ENCODE results near the gene PADI3. TPM values are rescaled to one million over a fixed set of nuclear protein-coding genes. Genes with fewer than 3 reads are reported as not detected.

PADI3 gene
- total RNA-seq, 2 donors from 2014 or later: 0.18 to 1.2 TPM

- H3K36me3 ChIP-seq: no peaks in the 10 kb centered on the region
- H3K27me3 ChIP-seq (replicated peaks; ENCODE audit: insufficient read depth): no peaks in the 10 kb centered on the region
- no peak overlapping the region for H3K27ac ChIP-seq
- H3K9me3 ChIP-seq: no peaks in the 10 kb centered on the region
- intact Hi-C loops (cut with DNase I): no loop called here
- H3K4me3 ChIP-seq: no peak overlapping the region
- 74% methylated on average over 2 of the region's 2 CpGs for WGBS
- no peak for TF ChIP-seq POLR2AphosphoS5 (IDR thresholded peaks at IDR 0.05)
- TF ChIP-seq CTCF (IDR thresholded peaks at IDR 0.05): peak in 1 of 4 experiments; percentile 11
- TF ChIP-seq POLR2A (IDR thresholded peaks at IDR 0.05): no peak
- no peak for DNase-seq (ENCODE audit: low spot score)
- no peaks in the 10 kb centered on the region for H3K4me1 ChIP-seq (replicated peaks)
Measured at GRCh38 chr1:17265162-17265561, 16.3 kb downstream of the PADI3 start.

GRCh38 chr1:17265950-17266349 is 17.1 kb downstream of the PADI3 start:
- no peak for DNase-seq (ENCODE audit: low spot score)
- no peak overlapping the region for H3K27ac ChIP-seq
- TF ChIP-seq POLR2AphosphoS5 (IDR thresholded peaks at IDR 0.05) (no peak), POLR2A (IDR thresholded peaks at IDR 0.05) (no peak), CTCF (IDR thresholded peaks at IDR 0.05) (no peak)
- no peaks in the 10 kb centered on the region for H3K9me3 ChIP-seq
- 95% methylated on average over 4 of the region's 4 CpGs for WGBS
- intact Hi-C loops (cut with DNase I): no loop called here
- no peaks in the 10 kb centered on the region for H3K36me3 ChIP-seq
- no peaks in the 10 kb centered on the region for H3K27me3 ChIP-seq (replicated peaks; ENCODE audit: insufficient read depth)
- H3K4me1 ChIP-seq (replicated peaks): no peaks in the 10 kb centered on the region
- H3K4me3 ChIP-seq: no peak overlapping the region

GRCh38 chr1:17270891-17271765 is 22.2 kb downstream of the PADI3 start:
- Histone ChIP-seq H3K4me3 (no peak overlapping the region), H3K27me3 (replicated peaks; ENCODE audit: insufficient read depth) (no peaks in the 10 kb centered on the region), H3K4me1 (replicated peaks) (no peaks in the 10 kb centered on the region), H3K9me3 (no peaks in the 10 kb centered on the region), H3K36me3 (no peaks in the 10 kb centered on the region), H3K27ac (no peak overlapping the region)
- intact Hi-C loops (cut with DNase I): no loop called here
- 89% methylated on average over 23 of the region's 23 CpGs for WGBS
- DNase-seq (ENCODE audit: low spot score): no peak
- TF ChIP-seq POLR2A (IDR thresholded peaks at IDR 0.05) (no peak), CTCF (IDR thresholded peaks at IDR 0.05) (no peak), POLR2AphosphoS5 (IDR thresholded peaks at IDR 0.05) (no peak)

GRCh38 chr1:17272066-17272465 is 23.2 kb downstream of the PADI3 start:
- Histone ChIP-seq H3K9me3 (no peaks in the 10 kb centered on the region), H3K4me1 (replicated peaks) (no peaks in the 10 kb centered on the region), H3K36me3 (no peaks in the 10 kb centered on the region), H3K27me3 (replicated peaks; ENCODE audit: insufficient read depth) (no peaks in the 10 kb centered on the region), H3K27ac (no peak overlapping the region), H3K4me3 (no peak overlapping the region)
- DNase-seq (ENCODE audit: low spot score): no peak
- intact Hi-C loops (cut with DNase I): no loop called here
- 93% methylated on average over 6 of the region's 6 CpGs for WGBS
- TF ChIP-seq CTCF (IDR thresholded peaks at IDR 0.05) (no peak), POLR2A (IDR thresholded peaks at IDR 0.05) (no peak), POLR2AphosphoS5 (IDR thresholded peaks at IDR 0.05) (no peak)

GRCh38 chr1:17272646-17273045 is 23.7 kb downstream of the PADI3 start:
- no peak for TF ChIP-seq POLR2A (IDR thresholded peaks at IDR 0.05)
- TF ChIP-seq POLR2AphosphoS5 (IDR thresholded peaks at IDR 0.05): no peak
- H3K36me3 ChIP-seq: no peaks in the 10 kb centered on the region
- intact Hi-C loops (cut with DNase I): no loop called here
- DNase-seq (ENCODE audit: low spot score): no peak
- H3K27me3 ChIP-seq (replicated peaks; ENCODE audit: insufficient read depth): no peaks in the 10 kb centered on the region
- 68% methylated on average over 4 of the region's 4 CpGs for WGBS
- no peak overlapping the region for H3K27ac ChIP-seq
- H3K9me3 ChIP-seq: no peaks in the 10 kb centered on the region
- no peak overlapping the region for H3K4me3 ChIP-seq
- H3K4me1 ChIP-seq (replicated peaks): no peaks in the 10 kb centered on the region
